Activated gamma-delta T cell treated with anti-CD3 and anti-CD28 coated beads, Interleukin-2, amount 50 U/mL, for 16 hours (primary cell): Measurements from ENCODE around the gene C19orf81.

Source experiments
- DNase-seq: peaks from one replicate; pipeline ENCODE4 v3.0.0-alpha.2; 2020; ENCODE audit warnings: low read depth

C19orf81 gene

GRCh38 chr19:50659318-50660087 lies 10.3 kb downstream of the C19orf81 start:
- DNase-seq: no peak

DNA sequence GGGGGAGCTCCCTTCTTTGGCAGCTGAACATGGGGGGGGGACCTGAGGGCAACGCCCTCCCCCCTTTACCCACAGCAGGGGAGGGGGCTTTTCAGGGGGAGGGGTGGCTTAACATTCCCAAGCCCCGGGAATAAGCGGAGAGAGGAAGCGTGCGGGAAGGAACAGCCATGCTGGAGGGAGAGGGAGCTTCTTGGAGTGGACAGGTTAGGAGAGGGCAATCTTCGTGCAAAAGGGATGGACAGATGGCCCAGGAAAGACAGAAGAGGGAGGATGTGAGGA lies 10.8 kb downstream of the C19orf81 start:
- DNase-seq: no peak

GRCh38 chr19:50661023-50661422 lies 11.8 kb downstream of the C19orf81 start:
- no peak for DNase-seq

- no peak for DNase-seq
Observed at GRCh38 chr19:50661766-50662650, 12.8 kb downstream of the C19orf81 start.

DNA sequence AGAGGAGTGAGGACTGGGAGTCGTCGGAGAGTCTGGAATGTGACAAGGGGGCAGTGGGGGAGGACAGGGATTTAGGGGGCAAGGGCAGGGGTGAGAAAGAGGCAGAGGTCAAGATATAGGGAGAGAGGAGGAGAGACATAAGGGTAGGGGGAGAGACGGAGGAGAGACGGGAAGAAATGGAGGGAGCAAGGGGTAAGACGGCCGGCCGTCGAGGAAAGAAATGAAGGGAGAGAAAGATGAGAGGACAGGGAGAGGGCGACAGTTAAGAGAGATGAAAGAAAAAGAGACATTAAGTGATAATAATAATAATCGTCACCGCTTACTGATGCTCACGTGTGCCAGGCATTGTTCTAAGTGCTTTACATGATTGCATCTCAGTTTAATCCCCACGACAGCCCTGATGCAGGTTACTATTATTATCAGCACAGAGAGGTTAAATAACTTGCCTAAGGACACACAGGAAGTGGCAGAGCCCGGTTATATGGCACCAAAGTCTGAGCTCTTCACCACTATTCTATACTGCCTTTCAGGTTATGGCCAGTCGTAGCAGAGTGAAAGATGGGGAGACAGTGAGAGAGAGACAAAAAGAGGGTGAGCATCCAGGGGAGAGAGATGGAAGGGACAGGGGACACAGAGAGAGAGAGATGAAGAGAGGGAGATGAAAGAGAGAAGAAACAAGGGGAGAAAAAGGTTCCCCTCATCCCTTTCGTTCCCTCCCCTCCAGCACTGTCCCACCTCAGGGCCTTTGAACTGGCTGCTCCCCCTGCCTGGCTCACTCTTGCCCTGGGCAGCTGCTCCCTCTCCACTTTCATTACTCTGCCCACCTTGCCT lies 13.6 kb downstream of the C19orf81 start:
- DNase-seq: no peak

DNA sequence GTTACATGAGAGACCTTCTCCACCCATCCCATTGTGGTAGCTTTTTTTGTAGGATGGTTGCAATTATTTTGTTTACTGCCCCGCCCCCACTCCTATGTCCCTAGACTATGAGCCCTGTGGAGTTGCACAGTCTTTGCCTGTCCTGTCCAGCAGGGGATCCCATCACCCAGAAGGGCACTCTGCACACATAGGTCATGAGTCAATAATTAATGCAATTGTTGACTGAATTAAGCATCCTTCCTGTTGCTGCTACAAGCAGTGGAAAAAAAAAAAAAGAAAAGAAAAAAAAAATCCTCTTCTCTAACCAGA lies 14.2 kb downstream of the C19orf81 start:
- DNase-seq: no peak

GRCh38 chr19:50664204-50664603 lies 15.0 kb downstream of the C19orf81 start:
- no peak for DNase-seq

DNA sequence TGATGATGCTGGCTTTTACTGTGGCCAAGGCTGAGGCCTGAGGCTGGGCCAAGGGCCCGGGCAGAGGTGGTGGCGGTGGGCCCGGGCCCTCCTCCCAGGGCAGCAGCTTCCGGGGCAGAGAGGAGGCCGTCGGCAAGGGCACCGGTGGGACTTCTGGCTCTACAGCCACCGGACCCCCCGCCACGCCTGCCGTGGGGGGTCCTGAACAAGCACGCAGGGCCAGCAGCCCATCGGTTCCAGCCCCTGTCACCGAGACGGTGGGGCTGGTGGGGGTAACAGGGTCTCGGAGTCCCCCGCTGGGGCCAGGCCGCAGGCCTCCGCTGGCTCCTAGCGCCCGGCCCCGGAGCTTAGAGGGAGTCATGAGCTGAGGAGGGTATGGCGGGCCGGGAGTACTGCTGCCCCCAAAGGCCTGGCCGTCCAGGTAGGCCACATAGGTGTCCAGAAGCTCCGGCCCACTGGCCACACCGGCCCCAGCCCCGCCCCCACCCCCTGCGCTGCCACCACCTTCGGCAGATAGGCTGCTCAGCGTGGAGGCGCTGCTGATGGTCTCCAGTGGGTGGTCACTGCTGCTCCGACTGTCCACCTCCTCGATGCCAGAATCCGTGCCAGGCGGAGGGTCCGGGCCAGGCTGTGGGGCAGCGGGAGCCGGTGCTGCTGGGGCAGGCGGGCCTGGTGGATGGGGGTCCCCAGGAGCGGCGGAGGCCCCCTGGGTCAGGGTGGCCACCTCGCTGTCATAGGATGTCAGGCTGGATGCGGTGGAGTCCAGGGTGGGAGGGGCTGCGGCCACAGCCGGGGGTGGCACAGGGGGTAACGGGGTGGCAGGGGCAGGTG lies 17.3 kb downstream of the C19orf81 start:
- no peak for DNase-seq

- DNase-seq: no peak
Observed at GRCh38 chr19:50667177-50667758, 18.0 kb downstream of the C19orf81 start.

DNA sequence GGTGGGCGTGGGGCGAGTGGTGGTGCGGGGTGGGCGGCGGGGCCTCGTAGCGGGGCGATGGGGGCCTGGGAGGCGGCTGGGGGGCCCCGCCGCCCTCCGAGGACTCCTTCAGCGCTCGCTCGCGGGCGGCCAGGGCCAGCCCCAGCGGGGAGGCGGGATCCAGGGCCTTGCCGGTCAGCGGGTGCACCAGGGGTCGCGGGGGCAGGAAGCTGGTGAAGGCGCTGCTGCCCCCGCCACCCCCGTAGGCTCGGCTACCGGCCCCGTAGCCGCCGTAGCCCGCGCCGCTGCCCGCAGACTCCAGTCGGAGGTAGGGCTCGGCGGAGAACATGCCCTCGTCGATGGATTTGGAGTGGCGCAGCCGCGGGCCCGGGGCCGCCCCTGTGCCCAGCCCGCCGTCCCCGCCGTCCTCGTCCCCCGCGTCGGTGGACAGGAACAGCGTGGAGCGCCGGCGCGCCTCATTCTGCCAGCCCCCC lies 18.6 kb downstream of the C19orf81 start:
- DNase-seq: no peak

DNA sequence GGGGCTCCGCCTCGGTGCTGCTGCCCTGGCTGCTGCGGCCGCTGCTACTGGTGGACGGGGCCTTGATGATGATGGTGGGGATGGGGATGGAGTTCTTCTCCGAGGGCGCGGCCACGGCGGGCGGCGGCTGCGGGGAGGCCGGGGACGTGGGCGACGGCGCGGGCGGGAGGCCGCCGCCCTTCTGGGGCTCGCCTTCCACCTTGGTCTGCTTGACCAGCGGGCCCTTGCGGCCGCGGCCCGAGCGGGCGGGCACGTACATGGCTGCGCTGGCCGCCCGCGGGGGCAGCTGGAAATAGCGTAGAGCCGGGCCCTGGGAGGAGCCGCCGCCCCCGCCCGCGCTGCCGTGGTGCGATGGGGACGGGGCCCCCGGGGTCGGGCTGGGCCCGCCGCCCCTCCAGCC lies 19.2 kb downstream of the C19orf81 start:
- DNase-seq: no peak

DNA sequence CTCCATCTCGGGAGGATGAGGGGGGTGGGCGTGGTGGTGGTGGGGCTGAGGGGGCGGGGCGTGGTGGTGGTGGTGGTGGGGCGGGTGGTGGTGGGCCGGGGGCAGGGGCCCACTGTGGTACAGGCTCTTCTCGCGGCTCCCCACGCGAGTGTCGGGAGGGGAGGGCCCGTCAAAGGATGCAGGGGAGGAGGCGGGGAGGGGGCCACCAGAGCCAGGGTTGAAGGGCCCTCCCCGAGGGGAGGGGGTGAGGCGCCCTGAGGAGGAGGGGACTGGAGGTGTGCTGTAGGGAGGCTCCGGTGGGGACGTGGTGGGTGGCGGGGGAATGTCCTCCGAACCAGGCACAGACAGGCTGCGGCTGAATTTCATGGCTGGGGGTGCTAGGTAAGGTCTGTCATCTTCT lies 19.6 kb downstream of the C19orf81 start:
- DNase-seq: no peak

DNA sequence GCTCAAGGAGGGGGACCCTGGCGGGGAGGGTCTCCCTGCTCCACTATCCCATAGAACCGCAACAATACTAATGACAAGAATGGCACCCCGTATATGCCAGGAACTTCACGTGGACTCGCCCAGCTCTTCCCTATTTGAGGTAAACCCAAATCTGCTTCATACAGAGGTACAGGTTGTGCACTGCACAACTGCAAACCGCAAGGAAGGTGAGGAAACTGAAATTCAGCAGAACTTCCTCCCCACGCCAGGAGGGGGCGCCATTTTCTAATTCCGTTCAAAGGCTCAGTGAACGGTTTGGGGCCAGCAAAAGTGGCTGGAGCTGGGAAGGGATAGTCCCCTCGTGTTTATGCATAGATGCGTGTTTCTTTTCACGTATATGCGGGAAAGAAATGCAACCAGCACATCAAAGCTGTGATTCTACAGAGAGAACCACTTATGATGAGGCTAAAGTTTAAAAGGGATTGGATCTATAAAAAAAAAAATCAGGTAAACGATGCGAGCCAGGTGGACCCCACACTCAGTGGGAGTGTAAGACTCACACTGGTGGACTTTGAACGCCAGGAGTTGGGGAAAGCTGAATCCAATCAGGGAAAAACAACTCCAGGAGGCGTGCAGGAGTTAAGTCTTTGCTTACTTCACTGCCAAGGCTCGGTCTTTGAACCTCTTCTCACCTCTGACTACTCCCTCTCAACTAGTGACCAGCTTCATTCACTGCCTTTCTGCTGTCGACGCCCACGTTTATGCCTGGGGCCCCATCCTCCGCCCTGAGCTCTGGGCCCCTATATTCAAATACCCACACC lies 20.3 kb downstream of the C19orf81 start:
- no peak for DNase-seq

GRCh38 chr19:50670102-50670380 lies 20.8 kb downstream of the C19orf81 start:
- no peak for DNase-seq

DNA sequence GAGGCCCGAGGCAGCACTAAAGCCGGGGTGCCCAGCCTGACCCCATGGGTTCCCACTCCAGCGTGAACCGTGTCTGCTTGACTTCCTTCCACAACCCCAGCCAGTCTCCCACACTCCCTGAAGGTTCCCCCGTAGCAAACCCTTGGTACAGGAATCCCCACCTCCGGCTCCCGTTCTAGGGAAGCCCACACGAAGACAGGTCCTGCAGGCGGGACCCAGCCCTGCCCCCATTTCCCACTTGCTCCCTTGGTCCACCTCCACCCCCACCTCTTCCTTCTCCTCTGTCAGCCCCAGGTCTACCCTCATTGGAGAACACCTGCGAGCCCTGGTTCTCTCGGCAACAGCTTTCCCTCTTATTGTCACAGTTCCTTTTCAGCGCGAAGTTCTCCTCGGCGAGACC lies 23.9 kb downstream of the C19orf81 start:
- DNase-seq: no peak

GRCh38 chr19:50676625-50677197 lies 27.5 kb downstream of the C19orf81 start:
- no peak for DNase-seq

DNA sequence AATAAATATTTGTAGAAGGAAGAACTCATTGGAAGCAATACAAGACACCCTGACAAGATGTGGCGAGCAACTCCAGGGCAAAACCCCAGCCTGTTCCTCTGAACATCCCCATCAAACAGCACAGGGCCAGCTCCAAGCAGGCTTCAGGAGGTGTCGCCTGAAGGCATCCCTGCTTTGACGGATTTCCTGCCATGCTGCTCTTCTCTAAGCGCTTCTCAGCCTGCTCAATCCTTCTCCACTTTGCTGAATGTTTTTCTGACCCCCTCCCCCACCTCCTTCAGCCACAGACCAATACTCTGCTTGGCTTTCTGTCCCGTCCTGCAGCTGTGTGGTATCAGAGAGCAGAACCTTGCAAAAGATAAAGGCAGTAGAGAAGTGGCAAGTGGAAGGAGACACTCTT lies 28.4 kb downstream of the C19orf81 start:
- no peak for DNase-seq

- no peak for DNase-seq
Observed at GRCh38 chr19:50678323-50678722, 29.1 kb downstream of the C19orf81 start.

- peak; percentile 54 for DNase-seq
Observed at GRCh38 chr19:50679177-50680125, 30.2 kb downstream of the C19orf81 start.
